ENCODE results near the gene SCN1B. TPM values are rescaled to one million over a fixed set of nuclear protein-coding genes. Genes with fewer than 3 reads are reported as not detected.

SCN1B gene
- polyA plus RNA-seq, 2 of the 4 experiments (the other 2 are of a cell fraction) = 11.0 to 11.3 TPM

- TF ChIP-seq NPAS2 (CRISPR knock-in tag; IDR thresholded peaks at IDR 0.05; ENCODE audit: borderline replicate concordance) (no peak), TFCP2L1 (CRISPR knock-in tag; IDR thresholded peaks at IDR 0.05) (no peak), POLR2A (IDR thresholded peaks at IDR 0.05; ENCODE audit: low read length) (no peak)
These were observed 12.8 kb upstream of the SCN1B start (continued) for GRCh38 chr19:35017507-35017906.

- CTCF ChIA-PET = interaction anchor here (1.6 to 61.4 kb wide), 3 partner anchors 6 to 29 kb away, joined by 6 to 1860 read pairs (median 1860); partner anchors contain the start of genes GRAMD1A, SCN1B and ZNF792
- no peak overlapping the region for H3K27ac ChIP-seq
- no peak for TF ChIP-seq JUNB (IDR thresholded peaks at IDR 0.05)
- peak; percentile 81 for TF ChIP-seq ZFP36 (IDR thresholded peaks at IDR 0.05; ENCODE audit: borderline replicate concordance, partially characterized antibody)
- ATAC-seq = no peak
- H3K4me1 ChIP-seq = no peaks in the 10 kb centered on the region
- no peak for FAIRE-seq
- no peaks in the 10 kb centered on the region for H3K9me3 ChIP-seq
- POLR2A ChIA-PET = interaction anchor here (2.2 kb wide), 1 partner anchor 12 kb away, joined by 8 read pairs; no protein-coding TSS in a partner anchor
- DNase-seq (ENCODE audit: low read depth in 1 of 2, low spot score in 1 of 2) = no peak
- no peak overlapping the region for H3K4me3 ChIP-seq
- 96% methylated on average over 4 of the region's 4 CpGs for WGBS (ENCODE audit: missing lambda C conversion rate)
- H3K4me2 ChIP-seq = no peak overlapping the region
These were observed 11.9 kb upstream of the SCN1B start for GRCh38 chr19:35018379-35018778.

- WGBS (ENCODE audit: missing lambda C conversion rate) = 92% methylated on average over 22 of the region's 22 CpGs
- Histone ChIP-seq H3K4me2 (no peak overlapping the region), H3K4me1 (no peaks in the 10 kb centered on the region), H3K9me3 (no peaks in the 10 kb centered on the region), H3K27ac (no peak overlapping the region), H3K4me3 (no peak overlapping the region)
- DNase-seq (ENCODE audit: low read depth in 1 of 2, low spot score in 1 of 2) (no peak), FAIRE-seq (no peak), ATAC-seq (no peak; a peak in 1 of 6 replicates)
- TF ChIP-seq MAX (IDR thresholded peaks at IDR 0.05) = no peak
- TF ChIP-seq CEBPB (IDR thresholded peaks at IDR 0.05) = no peak
- no peak for TF ChIP-seq ELK1 (IDR thresholded peaks at IDR 0.05; ENCODE audit: low read depth, low read length)
- no peak for TF ChIP-seq NFE2L2 (conservative IDR thresholded peaks at IDR 0.05; ENCODE audit: low read length)
- no peak for TF ChIP-seq HOXA7 (CRISPR knock-in tag; IDR thresholded peaks at IDR 0.05)
- TF ChIP-seq HOXB13 (CRISPR knock-in tag; IDR thresholded peaks at IDR 0.05; ENCODE audit: low read depth) = no peak
- no peak for TF ChIP-seq FOXS1 (CRISPR knock-in tag; IDR thresholded peaks at IDR 0.05)
- no peak for TF ChIP-seq ATOH8 (CRISPR knock-in tag; IDR thresholded peaks at IDR 0.05; ENCODE audit: low read depth)
- TF ChIP-seq POLR2AphosphoS2 (conservative IDR thresholded peaks at IDR 0.05; ENCODE audit: low read length) = no peak; the same call in none of the 2 replicates
- TF ChIP-seq EHF (CRISPR knock-in tag; IDR thresholded peaks at IDR 0.05) = no peak
- TF ChIP-seq HOXB5 (CRISPR knock-in tag; IDR thresholded peaks at IDR 0.05) = no peak
- TF ChIP-seq CBX8 (IDR thresholded peaks at IDR 0.05) = no peak
- no peak for TF ChIP-seq ZFP36 (IDR thresholded peaks at IDR 0.05; ENCODE audit: borderline replicate concordance, partially characterized antibody)
- TF ChIP-seq NPAS2 (CRISPR knock-in tag; IDR thresholded peaks at IDR 0.05; ENCODE audit: borderline replicate concordance) = no peak
- TF ChIP-seq CBX2 (IDR thresholded peaks at IDR 0.05; ENCODE audit: borderline replicate concordance, low read depth) = no peak
- CTCF ChIA-PET = interaction anchor here (0.6 to 61.4 kb wide), 5 partner anchors 7 to 134 kb away, joined by 3 to 1860 read pairs (median 13); partner anchors contain the start of genes GRAMD1A, SCN1B and ZNF792
- POLR2A ChIA-PET = no interaction called here
These were observed 11.1 kb upstream of the SCN1B start for GRCh38 chr19:35019144-35019543.

- no peak for DNase-seq (ENCODE audit: low read depth in 1 of 2, low spot score in 1 of 2)
- no peak overlapping the region for H3K4me2 ChIP-seq
- FAIRE-seq = no peak
- POLR2A ChIA-PET = interaction anchor here (1.1 kb wide), 1 partner anchor 10 kb away, joined by 3 read pairs; no protein-coding TSS in a partner anchor
- no peak overlapping the region for H3K27ac ChIP-seq
- H3K9me3 ChIP-seq = no peaks in the 10 kb centered on the region
- H3K4me1 ChIP-seq = no peaks in the 10 kb centered on the region
- CTCF ChIA-PET = interaction anchor here (0.8 to 48.0 kb wide), 5 partner anchors 8 to 114 kb away, joined by 3 to 1860 read pairs (median 7); partner anchors contain the start of genes GRAMD1A, LGI4 and ZNF792
- WGBS (ENCODE audit: missing lambda C conversion rate) = 90% methylated on average over 10 of the region's 10 CpGs
- no peak for ATAC-seq
- TF ChIP-seq HEYL (CRISPR knock-in tag; IDR thresholded peaks at IDR 0.05) (no peak), NFE2L2 (conservative IDR thresholded peaks at IDR 0.05; ENCODE audit: low read length) (no peak), POLR2AphosphoS2 (conservative IDR thresholded peaks at IDR 0.05; ENCODE audit: low read length) (0 out of 2 replicates have a peak, but pooled peaks have one; percentile 55), RARB (CRISPR knock-in tag; IDR thresholded peaks at IDR 0.05) (no peak), RFX5 (IDR thresholded peaks at IDR 0.05) (no peak), ZNF302 (CRISPR knock-in tag; IDR thresholded peaks at IDR 0.05) (no peak)
- H3K4me3 ChIP-seq = no peak overlapping the region
These were observed 9.3 kb upstream of the SCN1B start for GRCh38 chr19:35021016-35021415.
